SU-DHL-6 (cell line): Measurements from ENCODE around the gene MOAP1.

Source experiments
- EZH2phosphoT487 ChIP-seq: fragments of 200-600 bp; sonication (generic), shearing (Covaris generic); conservative IDR thresholded peaks from 2 replicates; pipeline ENCODE4 v1.6.1; 2018; ENCODE audit warnings: mild to moderate bottlenecking, antibody characterized with exemption, low read length, moderate library complexity, mixed read lengths
- TF ChIP-seq, protein P1 (sequence below): fragments of 200-600 bp; sonication (generic); IDR thresholded peaks from one replicate; pipeline ENCODE4 v1.5.1; 2017; ENCODE audit warnings: antibody characterized with exemption, mild to moderate bottlenecking, low read length, moderate library complexity; ENCODE audit not compliant: insufficient read depth, poor library complexity, severe bottlenecking

DNA sequence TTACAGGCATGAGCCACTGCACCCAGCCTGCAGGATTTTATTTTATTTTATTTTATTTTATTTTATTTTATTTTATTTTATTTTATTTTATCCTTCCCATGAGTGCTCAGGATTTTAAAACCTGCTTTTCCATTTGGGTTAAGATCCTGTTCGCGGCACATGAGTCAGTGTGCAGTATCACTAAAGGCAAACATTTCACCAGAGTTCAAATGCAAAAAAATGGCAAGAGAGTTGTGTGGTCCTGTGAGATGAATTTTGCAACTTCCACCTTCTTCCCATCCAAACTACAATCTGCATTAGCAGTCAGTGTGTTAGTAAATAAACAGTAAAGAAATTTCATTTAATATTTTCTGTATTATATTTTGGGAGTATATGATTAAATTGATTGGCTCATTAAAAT is 29.0 kb downstream of the MOAP1 start:
- TF ChIP-seq, protein P1, sequence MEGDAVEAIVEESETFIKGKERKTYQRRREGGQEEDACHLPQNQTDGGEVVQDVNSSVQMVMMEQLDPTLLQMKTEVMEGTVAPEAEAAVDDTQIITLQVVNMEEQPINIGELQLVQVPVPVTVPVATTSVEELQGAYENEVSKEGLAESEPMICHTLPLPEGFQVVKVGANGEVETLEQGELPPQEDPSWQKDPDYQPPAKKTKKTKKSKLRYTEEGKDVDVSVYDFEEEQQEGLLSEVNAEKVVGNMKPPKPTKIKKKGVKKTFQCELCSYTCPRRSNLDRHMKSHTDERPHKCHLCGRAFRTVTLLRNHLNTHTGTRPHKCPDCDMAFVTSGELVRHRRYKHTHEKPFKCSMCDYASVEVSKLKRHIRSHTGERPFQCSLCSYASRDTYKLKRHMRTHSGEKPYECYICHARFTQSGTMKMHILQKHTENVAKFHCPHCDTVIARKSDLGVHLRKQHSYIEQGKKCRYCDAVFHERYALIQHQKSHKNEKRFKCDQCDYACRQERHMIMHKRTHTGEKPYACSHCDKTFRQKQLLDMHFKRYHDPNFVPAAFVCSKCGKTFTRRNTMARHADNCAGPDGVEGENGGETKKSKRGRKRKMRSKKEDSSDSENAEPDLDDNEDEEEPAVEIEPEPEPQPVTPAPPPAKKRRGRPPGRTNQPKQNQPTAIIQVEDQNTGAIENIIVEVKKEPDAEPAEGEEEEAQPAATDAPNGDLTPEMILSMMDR = no peak
- TF ChIP-seq EZH2phosphoT487 = no peak
